ENCODE measurements around the gene ANXA9. TPM values are rescaled to one million over a fixed set of nuclear protein-coding genes. Genes with fewer than 3 reads are reported as not detected.
A peak's percentile ranks its signal among the peaks of the same experiment; 100 is the strongest.

Gene ANXA9
- total RNA-seq, 1 donor from 2014 or later, result not detected

DNA sequence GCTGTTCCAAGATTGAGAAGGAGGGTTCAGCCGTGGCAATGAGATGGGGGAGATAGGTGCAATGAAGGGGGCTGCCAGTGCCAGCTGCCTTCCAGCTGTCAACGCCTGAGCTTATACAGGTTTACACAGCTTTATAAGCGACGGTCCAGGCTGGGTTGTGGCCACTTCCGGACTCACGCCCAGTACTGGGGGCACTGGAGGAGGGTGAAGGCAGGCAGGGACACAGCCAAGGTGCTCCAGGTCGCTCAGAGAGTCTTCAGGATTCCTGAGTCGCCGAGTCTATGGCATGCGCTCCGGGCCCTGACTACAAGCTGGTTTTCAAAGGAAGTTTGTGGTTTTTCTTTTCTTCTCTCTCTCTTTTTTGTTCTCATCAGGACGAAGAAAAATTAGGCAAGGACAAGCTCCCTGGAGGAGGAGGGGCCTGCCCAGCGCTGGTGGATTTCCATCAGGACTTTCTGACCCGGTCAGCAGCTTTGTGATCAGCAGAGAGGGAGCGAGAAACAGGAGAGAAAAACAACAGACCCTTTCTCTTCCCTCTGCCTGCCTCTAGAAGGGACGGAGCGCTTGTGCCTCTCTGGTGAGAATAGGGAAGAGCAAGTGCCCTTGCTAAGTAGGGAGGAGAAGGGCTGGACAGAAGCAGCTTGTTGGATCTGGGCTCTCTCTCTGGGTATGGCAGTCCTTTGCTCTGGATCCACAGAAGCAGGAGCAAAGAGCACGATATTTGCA, 24.4 kb downstream of the ANXA9 start, which contains the start of gene MINDY1:
MINDY1 (minus strand) TSS at position 576 of the 726 bp plus-strand sequence. CDS start 4,285 bp downstream, outside the sequence.
- Mint-ChIP-seq H3K4me3 (peak within 1 kb of the TSS; percentile 98), H3K27ac (peak within 1 kb of the TSS; percentile 93), H3K4me1 (peaks cover 68% of the 10 kb centered on the region), H3K9me3 (no peaks in the 10 kb centered on the region), H3K36me3 (ENCODE audit: low read depth) (peaks cover 16% of the 10 kb centered on the region), H3K27me3 (no peaks in the 10 kb centered on the region)
- POLR2A ChIA-PET, result interaction anchor here (1.0 to 1.9 kb wide), 11 partner anchors 10 to 643 kb away, joined by 3 to 8 read pairs (median 4); partner anchors contain the start of genes C1orf56, CDC42SE1, CERS2 and GABPB2
- peak; percentile 29 for DNase-seq
- TF ChIP-seq CTCF (IDR thresholded peaks at IDR 0.05), result no peak
- CTCF ChIA-PET, result interaction anchor here (0.6 to 2.6 kb wide), 7 partner anchors 8 to 447 kb away, joined by 3 to 19 read pairs (median 4); no protein-coding TSS in a partner anchor
- intact Hi-C loops (cut with micrococcal nuclease), result loop anchor here (5.0 to 10.0 kb wide), 4 partner anchors 151 to 606 kb away; partner anchors contain the start of genes PSMD4, SNX27 and TNFAIP8L2
- ATAC-seq (ENCODE audit: low read depth), result peak; percentile 43

DNA sequence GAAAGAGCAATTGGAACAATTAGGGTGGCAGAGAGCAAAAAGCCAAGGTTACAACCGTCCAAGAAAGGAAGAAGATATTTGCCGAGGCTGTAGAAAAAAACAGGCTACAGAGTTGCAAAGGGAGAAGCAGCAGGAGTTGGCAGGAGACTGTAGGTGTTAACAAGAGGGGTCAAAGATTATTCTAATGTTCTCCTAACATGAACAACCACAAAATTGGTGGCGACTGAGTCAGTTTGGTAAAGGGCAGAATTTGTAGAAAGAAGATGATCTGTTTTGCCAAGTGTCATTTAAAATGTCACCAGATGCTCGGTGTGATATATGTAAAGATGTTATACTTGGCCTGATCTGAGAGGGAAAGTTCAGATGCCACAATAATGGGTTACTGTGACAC, 25.8 kb downstream of the ANXA9 start:
- TF ChIP-seq CTCF (IDR thresholded peaks at IDR 0.05), result no peak
- POLR2A ChIA-PET, result no interaction called here
- Mint-ChIP-seq H3K4me3 (peak overlapping the region; percentile 98), H3K27ac (peak overlapping the region; percentile 93), H3K9me3 (no peaks in the 10 kb centered on the region), H3K36me3 (ENCODE audit: low read depth) (peaks cover 13% of the 10 kb centered on the region), H3K27me3 (no peaks in the 10 kb centered on the region), H3K4me1 (peaks cover 69% of the 10 kb centered on the region)
- ATAC-seq (ENCODE audit: low read depth) (no peak), DNase-seq (no peak)
- CTCF ChIA-PET, result no interaction called here
- intact Hi-C loops (cut with micrococcal nuclease), result loop anchor here (1.0 to 10.0 kb wide), 11 partner anchors 29 to 604 kb away; partner anchors contain the start of genes ARNT, CDC42SE1, PSMD4 and SETDB1

DNA sequence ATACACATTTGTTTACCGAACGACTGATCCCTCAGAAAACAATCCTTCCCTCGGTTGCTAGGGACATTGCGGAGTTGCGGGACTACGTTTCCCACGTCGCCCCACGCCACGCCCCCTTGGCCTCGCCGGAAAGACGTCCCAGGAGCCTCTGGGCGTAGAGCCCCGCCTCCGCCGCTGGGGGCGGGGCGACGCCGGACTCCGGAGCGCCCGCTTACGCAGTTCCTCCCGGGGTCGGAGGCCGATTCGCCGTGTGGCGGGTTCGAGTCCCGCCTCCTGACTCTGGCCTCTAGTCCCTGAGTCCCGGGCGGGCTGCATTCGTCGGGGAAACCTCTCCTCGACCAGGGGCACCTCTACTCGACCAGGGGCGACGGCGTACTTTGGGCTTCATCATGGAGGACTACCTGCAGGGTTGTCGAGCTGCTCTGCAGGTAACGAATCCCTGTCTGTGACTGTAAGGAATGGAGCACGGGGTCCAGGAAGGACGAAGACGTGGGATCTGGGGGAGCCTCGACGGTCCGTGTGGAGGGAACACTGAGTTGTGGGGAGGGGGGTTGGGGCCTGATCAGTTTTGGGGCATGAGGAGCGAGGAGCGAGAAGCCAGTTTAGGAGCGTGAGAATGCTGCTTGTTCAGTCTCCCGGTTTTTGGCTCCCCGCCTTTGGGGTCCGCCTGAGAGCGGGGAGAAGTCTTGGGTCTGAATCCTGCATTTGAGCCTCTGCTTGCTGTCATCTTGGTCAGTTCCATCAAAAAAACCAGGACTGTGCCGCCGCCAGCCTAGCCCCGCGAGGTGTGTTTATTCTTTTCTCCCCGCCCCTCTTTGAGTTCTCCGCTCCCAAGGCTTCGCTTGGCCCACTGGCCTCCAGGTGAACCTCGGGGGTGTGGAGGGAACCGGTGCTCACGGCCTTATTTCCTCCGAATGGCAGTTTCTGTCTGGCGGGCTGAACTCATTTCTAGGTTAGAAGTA, 26.4 kb downstream of the ANXA9 start, which contains the start of gene PRUNE1:
PRUNE1 (plus strand) TSS at position 206 of the 962 bp plus-strand sequence; CDS start at position 390, 184 bp downstream.
- no peak for TF ChIP-seq CTCF (IDR thresholded peaks at IDR 0.05)
- POLR2A ChIA-PET, result interaction anchor here (0.6 kb wide), 1 partner anchor 333 kb away, joined by 4 read pairs; no protein-coding TSS in a partner anchor
- ATAC-seq (ENCODE audit: low read depth) (peak; percentile 94), DNase-seq (peak; percentile 91)
- H3K4me1 Mint-ChIP-seq, result peaks cover 67% of the 10 kb centered on the region
- intact Hi-C loops (cut with micrococcal nuclease), result loop anchor here (1.0 to 10.0 kb wide), 11 partner anchors 29 to 604 kb away; partner anchors contain the start of genes ARNT, CDC42SE1, PSMD4 and SETDB1
- peak within 1 kb of the TSS; percentile 98 for H3K4me3 Mint-ChIP-seq
- peak within 1 kb of the TSS; percentile 93 for H3K27ac Mint-ChIP-seq
- H3K9me3 Mint-ChIP-seq, result no peaks in the 10 kb centered on the region
- peaks cover 16% of the 10 kb centered on the region for H3K36me3 Mint-ChIP-seq (ENCODE audit: low read depth)
- CTCF ChIA-PET, result no interaction called here
- no peaks in the 10 kb centered on the region for H3K27me3 Mint-ChIP-seq

GRCh38 chr1:151009206-151009587, 27.1 kb downstream of the ANXA9 start:
- Mint-ChIP-seq H3K36me3 (ENCODE audit: low read depth) (peaks cover 18% of the 10 kb centered on the region), H3K27ac (peak overlapping the region; percentile 93), H3K9me3 (no peaks in the 10 kb centered on the region), H3K27me3 (no peaks in the 10 kb centered on the region), H3K4me1 (peaks cover 63% of the 10 kb centered on the region), H3K4me3 (peak overlapping the region; percentile 98)
- no peak for TF ChIP-seq CTCF (IDR thresholded peaks at IDR 0.05)
- ATAC-seq (ENCODE audit: low read depth) (no peak), DNase-seq (no peak)
- CTCF ChIA-PET, result interaction anchor here (0.6 kb wide), 1 partner anchor 52 kb away, joined by 3 read pairs; no protein-coding TSS in a partner anchor
- POLR2A ChIA-PET, result no interaction called here
- intact Hi-C loops (cut with micrococcal nuclease), result loop anchor here (2.0 to 10.0 kb wide), 7 partner anchors 40 to 603 kb away; partner anchors contain the start of genes CDC42SE1, PSMD4, SNX27 and TNFAIP8L2
